GM18498 (cell line): ENCODE data around the gene LUZP1.

Source experiments
- ATAC-seq: cut with Tn5 transposase; IDR thresholded peaks from one replicate; pipeline ENCODE4 v1.9.1; 2021; ENCODE audit warnings: mild to moderate bottlenecking, moderate library complexity; ENCODE audit not compliant: unreplicated experiment

Gene LUZP1

DNA sequence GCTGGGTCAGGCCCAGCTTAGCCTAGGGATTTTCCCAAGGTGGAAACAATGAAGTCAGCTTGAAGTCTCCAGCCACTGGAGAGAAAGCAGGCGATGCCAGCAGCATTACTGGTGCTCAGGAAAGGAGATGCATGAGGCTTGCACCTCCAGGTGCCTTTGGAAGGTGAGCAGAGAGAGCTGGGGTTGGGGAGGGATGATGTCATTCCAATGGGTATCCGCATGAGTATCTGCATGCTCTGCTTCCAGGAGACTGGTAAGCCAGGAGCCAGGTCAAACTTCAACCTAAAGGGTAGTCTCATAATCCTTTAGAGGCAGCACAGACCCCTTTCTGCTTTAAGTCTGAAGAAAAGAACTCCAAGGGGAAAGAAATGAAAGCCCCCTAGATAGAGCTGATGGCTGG, 80.6 kb downstream of the LUZP1 start:
- ATAC-seq, result no peak

DNA sequence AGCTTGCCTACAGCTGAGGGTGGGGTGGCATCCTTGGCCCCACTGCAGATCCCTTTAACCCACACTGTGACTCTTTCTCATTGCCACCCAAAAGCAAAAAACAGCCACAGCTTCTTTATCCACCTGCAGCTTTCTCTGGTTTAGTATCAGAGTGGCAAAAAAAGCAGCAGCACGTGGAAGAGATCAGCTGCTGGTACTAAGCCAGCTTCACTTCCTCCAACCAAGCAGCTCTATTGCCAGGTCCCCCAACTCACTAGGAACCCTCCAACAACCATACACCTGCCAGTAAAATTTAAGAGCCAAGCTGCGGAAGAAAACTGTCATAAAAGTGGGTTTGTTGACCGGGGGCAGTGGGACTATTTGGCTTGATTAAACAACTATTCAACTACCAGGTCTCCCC, 83.0 kb downstream of the LUZP1 start:
- no peak for ATAC-seq

DNA sequence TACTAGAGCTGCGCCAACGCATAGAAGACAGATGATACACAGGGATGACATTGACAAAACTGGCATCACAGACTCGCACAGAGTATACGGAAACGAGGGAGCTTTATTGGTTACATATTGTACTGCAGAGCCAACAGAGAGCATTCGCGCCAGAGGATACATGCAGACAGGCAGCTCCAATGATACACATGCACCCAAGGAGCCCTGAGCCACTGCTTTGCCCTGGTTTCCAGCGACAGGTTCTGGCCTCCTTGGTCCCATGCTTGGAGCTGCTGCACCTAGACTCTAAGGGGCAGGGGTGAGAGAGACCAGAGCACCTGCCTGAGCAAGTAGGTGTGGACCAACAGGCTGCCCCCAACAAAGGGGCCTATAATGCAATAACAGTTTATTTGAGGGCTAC, 83.8 kb downstream of the LUZP1 start:
- no peak for ATAC-seq

DNA sequence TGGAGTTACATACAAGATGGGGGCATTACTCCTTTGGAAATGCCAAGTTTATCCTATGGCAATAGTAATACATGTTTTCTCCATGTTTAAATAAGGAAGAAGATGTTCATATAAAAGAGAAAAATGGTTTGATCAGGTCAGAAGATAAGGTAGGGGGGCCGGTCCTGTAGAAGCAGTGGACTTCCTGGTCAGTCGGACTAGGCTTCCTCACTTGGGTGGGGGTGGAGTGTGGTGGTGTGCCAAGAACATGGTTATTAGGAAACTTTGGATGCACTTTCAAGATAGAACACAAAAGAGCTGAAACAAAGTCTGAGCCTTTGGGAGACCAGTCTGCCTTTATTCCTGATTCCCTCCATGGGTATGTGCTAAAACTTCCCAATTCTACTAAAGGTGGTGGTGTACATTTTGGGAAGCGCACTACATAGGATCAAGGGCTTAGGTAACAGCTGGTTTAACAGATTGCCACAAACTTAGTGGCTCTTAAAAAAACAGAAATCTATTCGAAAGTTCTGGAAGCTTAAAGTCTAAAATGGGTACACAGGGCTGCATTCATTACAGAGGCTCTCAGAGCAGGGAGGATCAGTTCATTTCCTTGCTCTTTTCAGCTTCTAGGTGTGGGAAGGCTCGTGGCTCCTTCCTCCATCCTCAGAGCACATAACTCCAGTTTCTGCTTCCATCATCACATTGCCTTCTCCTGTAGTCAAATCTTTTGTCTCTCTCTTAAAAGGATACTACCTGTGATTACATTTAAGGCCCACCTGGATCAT, 84.8 kb downstream of the LUZP1 start:
- ATAC-seq, result no peak

DNA sequence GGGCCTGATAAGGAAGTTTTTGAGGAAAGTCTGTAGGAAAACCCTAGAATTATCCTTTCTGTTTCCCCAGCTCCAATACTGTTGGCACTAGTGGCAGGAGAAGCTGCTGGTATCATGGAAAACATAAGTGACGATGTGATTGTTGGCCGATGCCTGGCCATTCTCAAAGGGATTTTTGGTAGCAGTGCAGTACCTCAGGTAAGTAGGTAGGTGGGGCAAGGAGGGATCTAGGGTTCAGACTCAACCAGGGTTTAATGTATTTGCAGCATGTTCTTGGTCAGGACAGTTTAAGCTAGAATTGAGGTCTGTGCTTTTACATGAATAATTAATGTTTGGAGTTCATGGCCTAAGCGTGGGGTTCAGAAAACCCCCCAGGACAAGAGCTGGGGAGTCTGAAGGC, 87.3 kb downstream of the LUZP1 start:
- no peak for ATAC-seq

DNA sequence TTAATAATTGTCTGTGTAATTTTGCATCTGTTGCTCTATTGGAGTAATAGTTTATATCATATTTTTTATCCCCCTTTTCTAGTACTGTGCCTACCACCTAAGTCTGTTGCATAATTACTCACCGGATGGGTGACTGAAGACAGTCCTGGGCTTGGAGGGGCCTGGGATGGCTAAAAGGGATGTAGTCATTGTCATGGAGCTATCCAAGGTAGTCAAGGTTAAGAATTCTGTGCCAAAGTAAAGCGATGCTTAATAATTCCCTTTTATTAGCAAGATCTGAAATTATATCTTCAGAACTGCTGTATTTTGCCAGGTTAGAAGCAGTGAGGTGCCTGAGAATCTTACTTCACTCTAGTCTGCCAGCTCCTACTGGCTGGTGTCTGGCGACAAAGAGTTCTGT, 87.8 kb downstream of the LUZP1 start:
- ATAC-seq, result no peak

DNA sequence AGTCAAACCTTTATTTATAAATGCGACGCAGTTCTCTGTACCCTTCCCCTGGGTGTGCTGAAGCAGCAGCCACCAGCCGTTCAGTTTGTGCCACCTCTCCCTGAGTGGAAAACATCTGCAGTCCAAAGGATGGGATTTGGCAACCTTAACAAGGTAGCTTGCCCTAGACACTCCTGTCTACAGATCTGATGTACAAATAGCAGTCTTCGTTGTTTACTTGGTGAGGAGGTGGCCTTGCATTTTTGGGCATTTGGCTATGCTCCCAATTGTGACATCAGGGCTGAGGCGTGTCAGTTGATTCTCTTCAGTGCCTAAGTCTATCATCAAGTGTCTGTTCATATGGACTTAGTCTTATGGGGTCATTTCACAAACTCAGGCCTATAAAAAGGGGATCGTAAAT, 89.6 kb downstream of the LUZP1 start:
- no peak for ATAC-seq

DNA sequence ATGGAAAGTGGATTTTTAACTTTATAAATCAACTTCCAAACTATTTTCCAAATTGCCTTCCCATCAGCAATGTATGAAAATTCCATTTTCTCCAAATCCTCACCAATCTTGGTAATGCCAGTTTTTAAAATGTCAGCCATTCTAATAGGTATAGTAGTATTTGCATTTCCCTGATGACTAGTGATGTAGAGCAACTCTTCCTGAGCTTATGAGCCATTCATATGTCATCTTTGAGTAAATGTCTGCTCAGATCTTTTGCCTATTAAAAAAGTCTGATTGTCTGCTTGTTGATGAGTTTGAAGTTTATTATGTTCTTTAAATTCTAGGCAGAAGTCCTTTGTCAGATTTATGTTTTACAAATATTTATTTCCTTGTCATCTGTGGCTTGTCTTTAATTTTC, 94.6 kb downstream of the LUZP1 start:
- no peak for ATAC-seq

DNA sequence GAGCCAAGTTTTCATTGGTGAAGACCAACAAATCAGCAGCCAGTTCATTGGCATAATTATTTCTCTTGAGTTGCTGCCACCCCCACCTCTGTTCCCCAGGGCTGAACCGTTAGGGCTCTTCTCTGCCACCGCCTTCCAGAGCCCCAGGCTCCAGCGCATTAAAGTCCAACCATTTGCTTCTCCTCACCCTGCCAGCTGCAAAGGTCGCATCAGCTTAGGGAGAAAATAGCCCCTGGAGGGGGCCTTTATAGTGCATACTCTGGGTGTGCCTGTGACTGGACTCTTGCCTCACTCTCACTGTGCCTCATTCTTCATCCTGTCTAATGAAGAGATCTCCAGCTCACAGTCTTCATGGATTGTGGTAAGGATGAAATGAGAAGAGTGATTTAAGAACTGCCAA, 99.0 kb downstream of the LUZP1 start:
- no peak for ATAC-seq

DNA sequence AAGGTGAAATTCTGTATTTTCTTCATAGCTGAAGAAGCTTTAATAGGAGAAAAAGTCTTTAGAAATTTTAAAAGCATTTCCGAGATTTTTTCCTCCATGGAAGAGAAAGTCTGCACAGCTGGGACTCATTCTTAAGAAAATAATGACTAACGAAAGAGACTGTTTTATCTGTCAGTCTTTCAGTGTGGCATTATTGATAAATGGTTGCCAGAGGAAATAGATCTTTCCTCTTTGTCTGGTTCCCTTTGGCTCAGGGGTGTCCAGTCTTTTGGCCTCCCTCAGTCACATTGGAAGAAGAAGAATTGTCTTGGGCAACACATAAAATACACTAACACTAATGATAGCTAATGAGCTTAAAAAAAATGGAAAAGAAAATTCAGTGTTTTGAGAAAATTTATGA, 99.5 kb downstream of the LUZP1 start:
- ATAC-seq, result no peak

DNA sequence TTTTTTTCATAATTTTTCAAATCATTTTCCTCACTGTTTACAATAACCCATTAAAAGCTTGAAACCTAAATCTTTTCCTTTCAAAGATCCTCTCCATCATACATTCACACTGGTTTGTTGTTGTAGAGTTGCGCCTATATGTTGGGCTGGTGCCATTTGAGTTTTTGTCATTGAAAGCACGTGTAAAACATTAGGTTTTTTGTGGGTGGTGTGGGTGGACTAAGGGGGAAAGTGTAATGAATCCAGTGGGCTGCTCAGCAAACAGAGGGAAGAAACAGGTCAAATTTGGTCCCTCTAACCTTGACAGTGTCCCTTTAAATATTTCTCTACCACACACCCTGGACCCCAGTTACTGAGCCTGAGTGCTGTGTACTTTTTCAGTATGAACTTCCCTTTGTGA, 102.6 kb downstream of the LUZP1 start:
- no peak for ATAC-seq

DNA sequence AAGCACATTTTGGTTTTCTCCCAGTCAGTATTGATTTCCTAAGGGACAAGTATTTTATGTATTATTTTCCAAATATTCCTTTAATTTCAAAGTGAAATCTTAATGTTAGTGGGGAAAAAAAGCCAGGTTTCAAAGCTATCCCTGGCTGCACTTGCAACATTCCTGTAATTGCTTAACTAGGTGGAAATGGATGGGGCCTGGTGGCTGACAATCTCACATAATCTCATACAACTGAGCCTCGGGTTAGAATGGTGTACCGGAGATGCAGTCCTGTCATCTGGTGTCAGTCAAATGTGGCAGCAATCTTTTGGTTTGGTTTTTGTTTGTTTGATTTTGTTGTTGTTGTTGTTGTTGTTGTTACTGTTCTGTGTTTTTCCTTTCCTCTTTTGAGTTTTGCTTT, 103.3 kb downstream of the LUZP1 start:
- ATAC-seq, result no peak

DNA sequence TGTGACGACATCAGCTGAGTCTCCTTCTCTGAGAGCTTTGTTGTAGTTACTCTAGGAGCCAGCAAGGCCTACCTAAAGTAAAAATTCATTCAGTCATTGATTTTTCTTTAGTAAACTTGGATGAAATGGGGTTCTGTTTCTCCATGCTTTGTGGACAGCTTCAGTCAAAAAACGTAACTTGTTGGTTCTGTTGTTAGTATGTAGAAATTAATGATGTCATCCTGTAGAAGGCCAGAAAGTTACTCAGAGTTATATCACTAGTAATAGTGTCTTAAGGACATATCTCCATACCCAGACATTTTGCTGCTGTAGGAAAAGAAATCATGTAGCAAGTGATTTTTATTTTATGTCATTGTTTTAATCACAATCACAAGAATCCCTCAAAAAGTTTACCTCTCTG, 106.4 kb downstream of the LUZP1 start:
- no peak for ATAC-seq

DNA sequence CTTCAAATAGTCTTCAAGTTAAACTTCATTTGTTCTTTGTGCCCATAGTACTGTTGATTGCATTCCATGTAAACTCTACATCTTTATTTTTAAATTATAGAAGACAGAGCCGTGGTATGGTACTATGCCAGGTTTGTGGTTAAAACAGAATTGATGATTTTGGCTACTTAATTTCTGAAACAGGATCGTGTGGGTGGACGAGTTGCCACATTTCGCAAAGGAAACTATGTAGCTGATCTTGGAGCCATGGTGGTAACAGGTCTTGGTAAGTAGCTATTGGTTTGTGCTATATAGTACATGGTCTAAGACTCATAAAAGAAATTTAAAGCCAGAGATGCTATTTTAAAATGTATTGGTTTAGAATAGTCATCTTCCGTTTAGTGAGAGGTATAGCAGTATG, 111.4 kb downstream of the LUZP1 start:
- ATAC-seq, result no peak

DNA sequence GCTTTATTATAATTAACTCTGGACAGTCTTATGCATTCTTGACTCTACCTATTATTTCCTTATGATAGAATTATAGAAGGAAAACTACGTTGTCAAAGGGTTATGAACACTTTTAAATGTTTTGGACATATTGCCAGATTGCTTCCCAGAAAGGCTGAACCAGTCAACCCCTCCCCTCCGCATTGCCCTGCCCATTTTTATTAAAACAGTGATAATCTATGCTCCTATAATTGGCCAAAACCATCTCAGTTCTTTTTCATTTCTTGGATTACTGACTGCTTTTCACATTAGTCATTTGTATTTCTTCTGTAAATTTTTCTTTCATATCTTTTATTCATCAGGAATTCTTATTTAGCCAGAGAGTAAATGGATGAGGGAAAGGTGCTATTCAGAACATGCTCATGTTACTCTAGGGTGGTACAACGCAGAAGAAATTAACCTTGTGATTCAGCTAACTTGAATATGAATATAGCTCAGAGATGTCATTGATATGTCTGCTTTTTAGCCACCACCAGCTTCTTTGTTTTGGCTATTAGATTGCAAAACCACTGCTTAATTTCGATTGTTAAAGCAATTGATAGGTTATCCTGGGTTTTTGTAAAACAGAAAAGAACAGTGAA, 117.3 kb downstream of the LUZP1 start:
- ATAC-seq, result no peak

DNA sequence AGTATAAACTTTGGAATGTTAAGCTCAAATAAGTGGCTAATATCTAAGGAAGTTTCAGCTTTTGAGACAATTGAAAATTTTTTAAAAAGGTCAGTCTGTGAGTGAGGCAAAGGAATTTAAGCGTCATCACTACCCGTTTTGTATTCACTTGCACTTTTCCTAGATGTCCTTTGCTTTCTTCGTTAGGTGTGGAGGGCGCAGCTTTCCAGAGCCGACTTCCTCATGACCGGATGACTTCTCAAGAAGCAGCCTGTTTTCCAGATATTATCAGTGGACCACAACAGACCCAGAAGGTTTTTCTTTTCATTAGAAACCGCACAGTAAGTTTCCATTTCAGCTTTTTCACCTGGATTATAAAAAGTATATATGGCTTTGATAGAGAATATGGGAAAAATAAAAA, 118.5 kb downstream of the LUZP1 start:
- no peak for ATAC-seq

DNA sequence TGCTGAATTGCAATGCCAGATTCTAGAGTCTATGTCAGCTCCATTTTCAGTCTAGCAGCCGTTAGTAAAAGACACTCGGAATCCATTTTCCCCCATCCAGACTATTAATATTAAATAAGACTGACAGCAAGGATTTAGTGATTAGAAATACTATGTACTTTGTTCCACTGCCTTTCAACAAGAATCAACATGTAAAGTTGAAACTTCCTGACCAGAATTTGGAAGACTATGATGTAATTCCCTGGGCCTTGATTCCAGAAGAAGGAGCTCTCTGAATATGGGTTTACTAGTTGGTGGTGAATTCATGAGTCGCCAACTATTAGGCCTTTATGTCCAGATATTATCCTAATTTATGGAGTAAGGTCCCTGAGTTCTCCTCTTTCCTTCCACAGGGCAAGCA, 124.6 kb downstream of the LUZP1 start:
- no peak for ATAC-seq

DNA sequence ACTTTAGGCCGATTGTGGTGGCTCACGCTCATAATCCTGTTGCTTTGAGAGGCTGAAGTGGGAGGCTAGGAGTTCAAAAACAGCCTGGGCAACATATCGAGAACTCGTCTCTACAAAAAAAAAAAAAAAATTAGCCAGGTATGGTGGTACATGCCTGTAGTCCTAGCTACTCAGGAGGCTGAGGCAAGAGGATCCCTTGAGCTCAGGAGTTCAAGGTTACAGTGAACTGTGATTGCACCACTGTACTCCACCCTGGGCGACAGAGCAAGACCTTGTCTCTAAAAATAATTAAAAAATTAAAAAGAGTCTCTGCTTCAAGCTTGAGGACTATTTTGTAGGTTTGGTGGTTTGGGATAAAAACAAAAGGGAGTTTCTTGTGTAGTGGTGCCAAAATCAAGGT, 128.1 kb downstream of the LUZP1 start:
- ATAC-seq, result no peak

DNA sequence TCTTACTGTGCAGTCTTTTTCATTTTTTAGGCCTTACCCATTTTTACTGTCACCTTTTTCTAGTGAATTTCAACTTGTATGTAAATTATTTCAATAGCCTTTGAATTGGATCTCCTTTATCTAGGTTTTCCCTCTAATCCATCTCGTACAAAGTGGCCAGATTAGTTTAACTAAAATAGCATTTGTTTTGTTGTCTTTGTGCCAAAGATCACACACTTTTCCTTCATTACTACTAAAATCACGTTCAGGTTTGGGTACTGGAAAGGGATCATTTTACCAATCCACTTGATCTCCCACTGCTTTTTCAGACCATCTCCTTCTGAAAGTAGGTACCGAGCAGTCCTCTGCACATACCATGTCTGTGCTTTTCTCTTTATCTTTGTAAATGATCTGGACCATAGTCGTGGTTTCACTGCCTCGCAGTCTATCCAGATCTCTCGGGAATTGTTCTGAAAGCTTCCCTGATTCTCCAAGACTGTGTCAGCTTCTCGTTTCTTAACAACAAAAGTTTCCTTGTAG, 129.3 kb downstream of the LUZP1 start:
- no peak for ATAC-seq

DNA sequence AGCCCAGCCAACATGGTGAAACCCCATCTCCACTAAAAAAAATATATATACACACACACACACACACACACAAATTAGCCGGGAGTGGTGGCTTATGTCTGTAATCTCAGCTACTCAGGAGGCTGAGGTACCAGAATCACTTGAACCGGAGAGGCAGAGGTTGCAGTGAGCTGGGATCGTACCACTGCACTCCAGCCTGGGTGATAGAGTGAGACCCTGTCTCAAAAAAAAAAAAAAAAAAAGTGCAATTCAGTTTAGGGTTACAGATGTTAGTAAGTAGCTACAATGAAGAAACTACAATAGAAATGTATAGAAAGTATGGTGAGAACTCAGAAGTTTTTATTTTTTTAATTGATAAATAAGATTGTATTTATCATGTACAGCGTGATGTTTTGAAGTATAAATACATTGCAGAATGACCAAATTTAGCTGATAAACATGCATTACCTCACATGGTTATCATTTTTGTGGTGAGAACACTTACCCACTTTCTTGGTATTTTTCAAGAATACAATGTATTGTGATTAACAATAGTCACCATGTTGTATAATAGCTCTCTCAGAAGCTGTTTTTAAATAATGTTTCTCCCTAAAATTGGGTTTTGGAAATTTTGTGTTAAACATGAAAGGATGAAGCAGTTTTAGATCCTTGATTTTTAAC, 131.4 kb downstream of the LUZP1 start:
- no peak for ATAC-seq

DNA sequence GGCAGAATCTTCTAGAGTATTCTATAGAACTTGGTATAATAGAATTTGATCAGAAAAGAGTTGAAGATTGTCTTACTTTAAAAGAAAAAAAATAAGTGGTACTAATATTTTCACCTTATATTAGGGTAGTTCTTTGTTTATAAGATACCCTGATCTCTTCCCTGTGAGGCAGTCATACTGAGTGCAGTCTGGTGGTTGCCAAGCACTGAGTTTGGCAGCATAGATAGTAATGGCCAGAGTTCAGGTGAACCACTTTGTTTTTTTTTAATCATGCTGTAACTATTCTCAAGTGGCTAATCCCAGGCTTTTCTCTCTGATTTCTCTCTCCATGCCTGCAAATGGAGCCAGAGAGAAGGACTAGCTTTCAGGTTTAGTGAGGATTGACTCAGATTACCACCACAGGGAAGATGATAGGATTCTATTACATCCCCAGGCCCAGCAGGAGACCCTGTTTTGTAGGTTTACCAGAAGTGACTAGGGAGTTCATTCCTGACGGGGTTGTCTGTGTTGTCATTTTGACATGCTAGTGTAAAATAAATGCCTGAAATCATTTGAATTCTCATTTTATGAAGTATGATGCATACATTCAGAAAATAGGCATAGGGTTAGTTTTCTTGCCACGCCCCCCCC, 132.7 kb downstream of the LUZP1 start:
- ATAC-seq, result no peak
